Progenitor cell of endocrine pancreas (in vitro differentiated cells): ENCODE results near the gene LOXHD1. TPM values are rescaled to one million over a fixed set of nuclear protein-coding genes. Genes with fewer than 3 reads are reported as not detected.

Source experiments
- DNase-seq: peaks from one replicate; pipeline ENCODE4 v3.0.0; 2021; ENCODE audit warnings: low spot score; ENCODE audit not compliant: unreplicated experiment
- H3K27ac Mint-ChIP-seq: 2 replicates; pipeline ENCODE4 v1.8.0; 2021; ENCODE audit warnings: mild to moderate bottlenecking, moderate library complexity, mixed read lengths
- H3K27me3 Mint-ChIP-seq: 2 replicates; pipeline ENCODE4 v1.8.0; 2021; ENCODE audit warnings: mixed read lengths
- H3K36me3 Mint-ChIP-seq: 2 replicates; pipeline ENCODE4 v1.8.0; 2022; ENCODE audit warnings: mixed read lengths; ENCODE audit not compliant: insufficient read depth
- H3K4me1 Mint-ChIP-seq: 2 replicates; pipeline ENCODE4 v1.8.0; 2021; ENCODE audit warnings: low read depth, mixed read lengths
- H3K4me3 Mint-ChIP-seq: 2 replicates; pipeline ENCODE4 v1.8.0; 2021; ENCODE audit warnings: low read depth, mild to moderate bottlenecking, moderate library complexity, mixed read lengths
- H3K9me3 Mint-ChIP-seq: 2 replicates; pipeline ENCODE4 v1.8.0; 2021; ENCODE audit warnings: low read depth, mixed read lengths
- CTCF ChIP-seq: fragments of 200-600 bp; sonication (generic); IDR thresholded peaks from one replicate; pipeline ENCODE4 v1.5.0; 2021; ENCODE audit warnings: antibody characterized with exemption, mild to moderate bottlenecking; ENCODE audit not compliant: unreplicated experiment
- total RNA-seq: library from RNA; stranded (reverse); gene quantifications from 2 replicates; pipeline ENCODE4 v1.2.1, GENCODE V29; 2021

LOXHD1 gene
- total RNA-seq, 1 donor from 2014 or later, result 0.36 TPM

GRCh38 chr18:46700066-46700824 is 43.2 kb upstream of the LOXHD1 start:
- H3K27ac Mint-ChIP-seq, result no peak overlapping the region

GRCh38 chr18:46696702-46697101 is 39.7 kb upstream of the LOXHD1 start:
- H3K9me3 Mint-ChIP-seq, result peaks cover 8% of the 10 kb centered on the region
- H3K36me3 Mint-ChIP-seq, result no peaks in the 10 kb centered on the region
- no peak overlapping the region for H3K27ac Mint-ChIP-seq
- H3K4me1 Mint-ChIP-seq, result no peaks in the 10 kb centered on the region
- TF ChIP-seq CTCF, result no peak
- no peak overlapping the region for H3K4me3 Mint-ChIP-seq
- peaks cover 3% of the 10 kb centered on the region for H3K27me3 Mint-ChIP-seq
- DNase-seq, result no peak

More at GRCh38 chr18:46700066-46700824, 43.2 kb upstream of the LOXHD1 start:
- H3K36me3 Mint-ChIP-seq, result no peaks in the 10 kb centered on the region
- H3K4me1 Mint-ChIP-seq, result no peaks in the 10 kb centered on the region
- peaks cover 3% of the 10 kb centered on the region for H3K27me3 Mint-ChIP-seq
- no peak overlapping the region for H3K4me3 Mint-ChIP-seq
- TF ChIP-seq CTCF, result no peak
- H3K9me3 Mint-ChIP-seq, result peaks cover 8% of the 10 kb centered on the region
- DNase-seq, result no peak

- H3K4me1 Mint-ChIP-seq, result no peaks in the 10 kb centered on the region
- TF ChIP-seq CTCF, result no peak
- no peaks in the 10 kb centered on the region for H3K36me3 Mint-ChIP-seq
- peaks cover 8% of the 10 kb centered on the region for H3K9me3 Mint-ChIP-seq
- H3K27me3 Mint-ChIP-seq, result peaks cover 3% of the 10 kb centered on the region
- no peak overlapping the region for H3K4me3 Mint-ChIP-seq
- no peak for DNase-seq
- H3K27ac Mint-ChIP-seq, result no peak overlapping the region
Measured at GRCh38 chr18:46696268-46696667, 39.2 kb upstream of the LOXHD1 start.

- Mint-ChIP-seq H3K27me3 (peaks cover 3% of the 10 kb centered on the region), H3K36me3 (no peaks in the 10 kb centered on the region), H3K4me1 (no peaks in the 10 kb centered on the region), H3K9me3 (peaks cover 8% of the 10 kb centered on the region), H3K4me3 (no peak overlapping the region), H3K27ac (no peak overlapping the region)
- TF ChIP-seq CTCF, result no peak
- no peak for DNase-seq
Measured at GRCh38 chr18:46693996-46694395, 37.0 kb upstream of the LOXHD1 start.

- Mint-ChIP-seq H3K9me3 (no peaks in the 10 kb centered on the region), H3K27ac (no peak overlapping the region), H3K4me1 (no peaks in the 10 kb centered on the region), H3K36me3 (no peaks in the 10 kb centered on the region), H3K27me3 (no peaks in the 10 kb centered on the region), H3K4me3 (no peak overlapping the region)
- TF ChIP-seq CTCF, result no peak
- DNase-seq, result no peak
Measured at GRCh38 chr18:46688853-46689525, 32.0 kb upstream of the LOXHD1 start.
